Activated naive CD8-positive, alpha-beta T cell treated with anti-CD3 and anti-CD28 coated beads, Interleukin-2, amount 50 U/mL, for 24 hours (primary cell): Measurements from ENCODE around the gene CYB561D1.

ENCODE experiments used
- ATAC-seq: fragments of 150-1000 bp; cut with Tn5 transposase; one replicate; pipeline ENCODE4 v1.10.0; 2021
- DNase-seq: peaks from one replicate; pipeline ENCODE4 v3.0.0; 2021
- H3K27ac Mint-ChIP-seq: one replicate; pipeline ENCODE4 v1.8.0; 2021; ENCODE audit warnings: mild to moderate bottlenecking, mixed read lengths
- H3K27me3 Mint-ChIP-seq: one replicate; pipeline ENCODE4 v1.8.0; 2021; ENCODE audit warnings: mixed read lengths
- H3K36me3 Mint-ChIP-seq: one replicate; pipeline ENCODE4 v1.8.0; 2021; ENCODE audit warnings: low read depth, mixed read lengths
- H3K4me1 Mint-ChIP-seq: one replicate; pipeline ENCODE4 v1.8.0; 2021; ENCODE audit warnings: mixed read lengths
- H3K4me3 Mint-ChIP-seq: one replicate; pipeline ENCODE4 v1.8.0; 2021; ENCODE audit warnings: mild to moderate bottlenecking, moderate library complexity, mixed read lengths
- H3K9me3 Mint-ChIP-seq: one replicate; pipeline ENCODE4 v1.8.0; 2021; ENCODE audit warnings: mixed read lengths

CYB561D1 gene

DNA sequence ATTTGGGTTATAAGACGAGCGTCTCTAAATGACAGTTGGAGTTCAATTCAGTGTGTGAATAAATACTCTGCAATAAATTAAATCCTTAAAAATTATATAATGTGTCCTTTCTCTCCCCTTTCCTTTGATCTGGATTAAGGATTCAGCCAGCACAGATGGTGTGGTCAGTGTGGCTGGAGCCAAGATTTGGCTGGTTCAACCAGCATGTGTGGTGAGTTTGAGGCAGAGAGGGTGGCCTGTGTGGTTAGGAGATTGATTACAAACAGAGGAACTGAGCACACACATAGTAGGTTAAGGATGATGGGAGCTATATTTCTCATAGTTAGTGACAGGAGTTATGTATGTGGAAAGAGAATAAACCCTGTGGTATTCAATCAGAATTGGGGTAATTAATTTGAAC is 29.8 kb downstream of the CYB561D1 start:
- Mint-ChIP-seq H3K27me3 (no peaks in the 10 kb centered on the region), H3K27ac (no peak overlapping the region), H3K9me3 (no peaks in the 10 kb centered on the region), H3K4me1 (no peaks in the 10 kb centered on the region), H3K4me3 (no peak overlapping the region), H3K36me3 (no peaks in the 10 kb centered on the region)
- DNase-seq: no peak
- no peak for ATAC-seq

DNA sequence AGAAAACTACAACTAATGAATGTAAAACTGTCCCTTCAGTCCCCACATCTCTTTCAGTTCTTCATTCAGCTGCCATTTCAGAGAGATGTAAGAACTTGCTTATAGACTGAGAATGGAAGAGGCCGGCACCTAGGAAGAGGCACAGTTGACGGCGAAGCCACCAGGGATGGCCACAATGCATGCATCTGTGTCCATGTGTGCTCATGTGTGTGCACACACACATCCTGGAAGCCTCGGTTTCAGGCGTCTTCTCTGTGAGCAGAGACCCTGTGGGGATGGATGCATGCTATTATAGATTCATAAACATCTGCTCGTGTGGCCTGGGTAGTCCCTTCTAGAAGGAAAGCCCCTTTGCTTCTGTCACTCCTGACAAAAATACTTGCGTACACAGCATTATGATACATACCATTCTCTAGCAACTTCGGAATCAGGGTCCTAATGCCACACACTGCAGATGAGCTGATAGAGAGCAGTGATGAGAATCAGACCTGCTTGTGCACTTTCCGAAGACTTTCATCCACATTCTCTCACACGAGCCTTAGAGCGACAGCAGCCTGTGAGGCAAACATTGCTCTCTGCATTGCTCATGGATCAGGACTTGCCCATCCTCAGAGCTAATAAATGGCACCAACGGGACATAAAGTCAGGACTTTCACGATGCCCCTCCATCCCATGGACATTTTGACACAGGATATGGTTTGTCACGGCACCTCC is 33.4 kb downstream of the CYB561D1 start:
- ATAC-seq (no peak), DNase-seq (no peak)
- H3K4me3 Mint-ChIP-seq: no peak overlapping the region
- no peak overlapping the region for H3K27ac Mint-ChIP-seq
- H3K4me1 Mint-ChIP-seq: peaks cover 14% of the 10 kb centered on the region
- no peaks in the 10 kb centered on the region for H3K9me3 Mint-ChIP-seq
- no peaks in the 10 kb centered on the region for H3K27me3 Mint-ChIP-seq
- H3K36me3 Mint-ChIP-seq: no peaks in the 10 kb centered on the region

DNA sequence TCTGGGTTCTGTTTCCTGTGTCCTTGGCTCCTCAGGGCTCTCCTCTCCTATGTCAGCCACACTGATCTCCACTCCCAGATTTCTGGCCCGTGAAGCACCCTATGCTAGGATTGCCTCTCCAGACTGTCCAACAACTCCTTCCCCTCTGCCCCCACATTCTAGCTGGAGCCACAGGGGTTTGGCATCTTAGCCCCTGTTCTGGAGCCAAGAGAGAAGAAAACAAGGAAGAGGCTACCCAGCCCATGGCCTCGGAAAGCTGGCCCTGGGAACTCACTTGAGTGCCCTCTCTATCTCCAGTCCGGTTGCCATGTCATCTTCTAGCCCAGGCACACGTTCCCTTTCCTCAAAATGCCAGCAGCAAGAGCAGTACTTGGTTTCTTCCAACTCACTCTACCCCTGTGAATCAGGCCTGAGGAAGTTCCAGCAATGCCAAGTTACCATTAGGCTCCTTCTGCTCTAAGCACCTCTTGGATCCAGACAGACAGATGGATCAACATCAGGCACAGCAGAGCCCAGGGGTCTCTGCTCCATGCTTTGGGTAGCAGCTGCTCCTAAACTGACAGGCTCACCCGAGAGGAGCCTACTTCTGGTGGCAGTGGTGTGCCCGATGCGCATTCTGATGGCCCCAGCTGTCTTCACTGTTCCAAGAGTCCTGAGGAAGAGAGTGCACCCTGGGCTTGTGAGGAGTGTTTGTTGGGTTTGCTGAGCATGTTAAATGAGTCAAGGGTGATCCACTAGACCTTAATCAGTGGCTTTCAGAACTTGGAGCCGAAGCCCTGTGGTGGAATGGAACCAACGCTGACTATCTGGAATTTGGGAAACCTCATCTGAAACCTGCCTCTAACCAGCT is 34.2 kb downstream of the CYB561D1 start:
- no peaks in the 10 kb centered on the region for H3K9me3 Mint-ChIP-seq
- no peak for ATAC-seq
- peaks cover 20% of the 10 kb centered on the region for H3K4me1 Mint-ChIP-seq

DNA sequence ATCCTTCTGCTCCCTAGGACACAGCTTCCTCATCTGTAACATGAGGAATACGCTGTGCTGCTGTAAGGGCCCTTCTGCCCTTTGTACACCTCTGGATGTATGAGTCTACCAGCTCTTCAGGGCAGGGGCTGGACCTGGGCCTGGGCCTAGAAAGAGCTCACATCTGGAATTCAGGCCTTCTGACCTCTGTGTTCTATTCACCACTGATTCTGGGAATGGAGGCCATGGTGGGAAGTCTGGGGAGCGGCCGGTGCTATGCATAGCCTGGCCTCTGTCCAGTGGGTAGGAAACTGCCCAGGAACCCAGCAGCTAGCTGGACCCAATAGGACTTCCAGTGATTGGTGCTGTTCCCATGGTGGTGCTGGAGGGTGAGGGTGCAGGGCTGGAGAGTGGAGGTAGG is 34.8 kb downstream of the CYB561D1 start:
- DNase-seq: no peak
- Mint-ChIP-seq H3K4me1 (peaks cover 20% of the 10 kb centered on the region), H3K9me3 (no peaks in the 10 kb centered on the region), H3K27me3 (no peaks in the 10 kb centered on the region), H3K4me3 (no peak overlapping the region), H3K27ac (no peak overlapping the region), H3K36me3 (no peaks in the 10 kb centered on the region)
- no peak for ATAC-seq

More for the DNA sequence above, 34.2 kb downstream of the CYB561D1 start:
- H3K27ac Mint-ChIP-seq: no peak overlapping the region
- no peaks in the 10 kb centered on the region for H3K36me3 Mint-ChIP-seq
- no peak overlapping the region for H3K4me3 Mint-ChIP-seq
- no peaks in the 10 kb centered on the region for H3K27me3 Mint-ChIP-seq
- DNase-seq: no peak

DNA sequence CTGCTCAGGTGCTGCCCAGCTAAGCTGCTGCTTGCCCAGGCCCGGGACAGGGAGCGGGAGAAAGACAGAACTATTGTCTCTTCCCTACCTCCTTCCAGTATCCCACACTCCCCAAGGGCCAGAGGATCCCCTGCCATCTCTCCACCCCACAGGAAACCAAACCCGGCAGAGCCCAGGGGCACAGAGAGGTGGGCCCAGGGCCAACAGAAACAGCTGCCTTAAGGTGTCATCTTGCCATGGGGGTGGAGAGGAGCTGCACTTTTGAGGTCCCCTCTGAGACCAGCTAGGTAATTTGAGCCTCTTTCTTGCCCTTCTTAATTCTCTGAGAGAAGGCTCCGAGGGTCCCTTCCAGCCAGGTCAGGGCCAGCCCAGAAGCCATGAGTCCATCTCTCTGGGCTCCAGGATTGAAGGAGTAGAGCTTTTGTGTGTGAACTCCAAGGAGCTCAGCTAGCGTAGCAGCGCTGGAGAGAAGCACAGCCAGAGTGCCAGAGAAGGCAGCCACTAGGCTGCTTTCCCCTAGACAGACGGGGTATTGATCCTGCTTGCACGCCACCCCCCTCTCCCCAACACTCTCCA is 36.1 kb downstream of the CYB561D1 start:
- Mint-ChIP-seq H3K4me1 (peaks cover 20% of the 10 kb centered on the region), H3K27ac (no peak overlapping the region), H3K9me3 (no peaks in the 10 kb centered on the region), H3K4me3 (no peak overlapping the region), H3K27me3 (no peaks in the 10 kb centered on the region), H3K36me3 (no peaks in the 10 kb centered on the region)
- DNase-seq (no peak), ATAC-seq (no peak)

DNA sequence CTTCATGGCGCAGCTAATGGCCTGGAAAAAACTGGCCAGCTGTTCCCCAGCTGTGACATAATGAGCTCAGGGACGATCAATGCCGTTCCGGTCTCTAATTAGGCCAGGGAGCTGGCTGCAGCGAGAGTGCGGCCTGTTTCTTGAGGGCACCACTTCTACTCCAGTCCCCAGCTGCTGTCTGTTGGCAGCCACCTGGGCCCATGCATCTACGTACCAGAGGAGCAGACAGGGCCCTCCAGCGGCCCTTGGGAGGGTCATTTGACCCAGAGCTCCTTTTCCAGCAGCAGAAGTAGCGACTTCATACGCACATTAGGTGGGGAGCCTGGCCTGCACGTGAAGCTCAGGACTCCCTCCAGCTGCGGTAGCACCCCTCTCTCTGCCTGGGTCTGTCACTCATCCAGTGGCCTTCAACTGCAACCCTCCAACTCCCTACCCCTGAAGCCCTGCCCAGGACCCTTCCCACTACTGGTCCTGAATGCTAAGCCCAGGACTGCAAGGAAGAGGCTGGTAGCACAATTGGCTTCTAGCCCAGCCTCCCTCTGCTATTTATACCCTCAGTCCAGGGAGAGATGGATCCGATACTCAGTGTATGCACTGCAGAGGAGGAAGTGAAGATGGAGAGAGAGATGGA is 36.7 kb downstream of the CYB561D1 start:
- H3K9me3 Mint-ChIP-seq: no peaks in the 10 kb centered on the region
- H3K27me3 Mint-ChIP-seq: no peaks in the 10 kb centered on the region
- H3K4me3 Mint-ChIP-seq: no peak overlapping the region
- ATAC-seq (no peak), DNase-seq (no peak)
- no peaks in the 10 kb centered on the region for H3K36me3 Mint-ChIP-seq
- H3K4me1 Mint-ChIP-seq: peaks cover 20% of the 10 kb centered on the region
- H3K27ac Mint-ChIP-seq: no peak overlapping the region

DNA sequence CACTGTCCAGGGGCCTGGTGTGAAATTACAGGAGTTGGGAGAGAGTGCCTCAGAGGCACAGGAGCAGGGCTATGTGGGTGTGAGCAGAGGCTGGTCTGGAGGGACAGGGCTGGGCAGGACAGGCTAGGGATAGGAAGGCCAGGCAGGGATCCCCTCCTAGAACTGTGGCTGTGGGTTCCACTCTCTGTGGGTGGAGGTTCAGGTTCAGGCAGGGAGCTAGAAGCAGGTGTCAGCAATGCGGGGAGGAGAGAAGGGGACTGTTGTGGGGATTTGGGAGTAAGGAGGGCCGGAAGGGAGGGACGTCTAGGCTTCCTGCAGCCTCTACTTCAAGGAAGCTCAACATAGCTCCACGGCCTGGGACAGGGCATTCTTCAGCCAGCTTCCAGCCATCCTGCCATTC is 37.5 kb downstream of the CYB561D1 start:
- Mint-ChIP-seq H3K36me3 (no peaks in the 10 kb centered on the region), H3K4me3 (no peak overlapping the region), H3K27ac (peak overlapping the region; percentile 43), H3K4me1 (peaks cover 20% of the 10 kb centered on the region), H3K9me3 (no peaks in the 10 kb centered on the region), H3K27me3 (no peaks in the 10 kb centered on the region)
- ATAC-seq (no peak), DNase-seq (no peak)

DNA sequence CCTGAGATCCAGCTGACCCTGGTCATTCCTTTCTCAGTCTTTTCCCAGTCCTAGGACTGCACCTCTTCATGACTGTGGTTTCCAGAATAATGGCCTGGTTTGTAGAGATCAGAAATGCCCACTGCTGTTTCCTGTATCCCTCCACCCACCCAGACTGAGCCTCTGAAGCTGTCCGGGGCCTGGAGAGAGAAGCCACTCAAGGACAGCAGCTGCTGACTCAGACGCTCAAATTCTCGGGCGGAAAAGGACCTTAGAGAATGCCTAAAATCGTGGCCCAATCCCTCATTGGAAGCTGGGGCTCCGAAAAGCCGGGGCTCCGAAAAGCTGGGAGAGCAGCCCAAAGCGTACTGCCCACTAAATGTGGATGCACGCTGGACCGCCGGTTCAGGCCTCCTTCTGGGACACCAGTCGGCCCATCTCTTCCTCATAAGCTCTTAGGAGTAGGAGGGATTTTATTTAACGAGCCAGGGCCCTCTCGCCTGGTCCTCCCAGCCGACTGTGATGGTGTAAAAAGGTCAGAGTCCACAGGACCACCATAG is 38.0 kb downstream of the CYB561D1 start:
- H3K27ac Mint-ChIP-seq: no peak overlapping the region
- no peaks in the 10 kb centered on the region for H3K36me3 Mint-ChIP-seq
- H3K9me3 Mint-ChIP-seq: no peaks in the 10 kb centered on the region
- DNase-seq (no peak), ATAC-seq (no peak)
- no peaks in the 10 kb centered on the region for H3K27me3 Mint-ChIP-seq
- no peak overlapping the region for H3K4me3 Mint-ChIP-seq
- peaks cover 20% of the 10 kb centered on the region for H3K4me1 Mint-ChIP-seq

DNA sequence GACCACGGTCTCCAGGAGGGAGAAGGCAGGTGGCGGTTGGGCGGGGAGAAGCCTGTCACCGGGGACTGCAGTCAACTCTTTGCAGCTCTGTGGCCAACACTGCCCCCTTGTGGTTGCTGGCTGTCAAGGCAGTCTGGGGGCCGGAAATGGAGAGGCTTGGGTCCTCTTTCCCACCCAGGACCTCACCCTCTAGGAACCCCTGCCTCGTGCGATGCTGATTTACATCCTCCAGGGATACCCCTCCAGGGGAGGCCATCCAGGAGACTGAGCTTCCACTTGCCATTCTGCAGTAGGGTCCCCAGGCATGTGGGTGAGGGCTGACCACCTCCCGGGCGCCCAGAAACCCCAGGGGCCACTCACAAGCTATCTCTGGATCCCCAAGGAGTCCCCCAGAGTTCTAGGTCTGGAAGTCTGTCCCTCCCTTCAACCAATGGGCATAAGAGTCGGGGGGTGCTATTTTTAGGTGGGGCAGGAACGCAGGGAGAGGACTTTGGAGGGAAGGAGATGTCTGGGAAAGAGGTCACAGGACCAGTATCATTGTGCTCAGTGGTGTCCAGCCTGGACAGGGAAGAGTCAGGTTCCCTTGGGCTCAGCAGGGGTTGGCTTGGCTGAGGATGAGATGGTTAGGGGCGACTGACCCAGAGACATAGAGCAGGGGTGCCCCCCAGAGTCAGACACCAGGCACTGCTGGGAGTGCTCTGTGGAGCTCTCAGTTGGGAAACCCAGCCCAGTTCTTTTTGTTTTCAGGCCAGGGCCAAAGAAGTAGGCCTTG is 38.7 kb downstream of the CYB561D1 start:
- ATAC-seq (peak; percentile 90), DNase-seq (peak; percentile 93)
- peaks cover 20% of the 10 kb centered on the region for H3K4me1 Mint-ChIP-seq
- H3K27me3 Mint-ChIP-seq: no peaks in the 10 kb centered on the region
- no peaks in the 10 kb centered on the region for H3K36me3 Mint-ChIP-seq
- no peaks in the 10 kb centered on the region for H3K9me3 Mint-ChIP-seq
- H3K4me3 Mint-ChIP-seq: peak overlapping the region; percentile 45
- H3K27ac Mint-ChIP-seq: peak overlapping the region; percentile 82

DNA sequence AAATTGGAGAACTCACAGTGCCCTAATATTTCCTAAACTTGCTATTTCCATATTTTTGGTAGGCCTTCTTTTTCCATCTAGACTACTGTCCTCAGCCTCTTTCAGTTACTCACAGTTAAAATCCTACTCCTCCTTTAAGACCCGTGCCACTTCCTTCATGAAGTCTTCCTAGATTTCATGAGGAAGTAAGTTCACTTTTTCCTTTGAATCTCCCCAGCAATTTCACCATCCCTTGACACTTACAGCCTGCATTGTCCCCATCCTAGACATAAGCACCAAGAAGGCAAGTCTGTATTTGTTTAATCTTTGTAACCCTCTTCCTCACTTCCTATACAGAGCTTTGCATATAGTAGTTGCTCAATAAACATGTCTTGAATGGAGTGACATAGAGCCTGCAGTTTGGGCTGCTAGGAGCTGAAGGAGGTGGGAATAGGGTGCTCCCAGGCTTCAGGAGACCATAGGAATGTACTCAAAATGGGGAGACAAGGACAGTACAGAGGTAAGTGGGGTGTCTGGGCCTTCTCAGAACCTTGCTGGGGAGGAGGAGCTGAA is 40.5 kb downstream of the CYB561D1 start:
- Mint-ChIP-seq H3K4me3 (no peak overlapping the region), H3K27me3 (no peaks in the 10 kb centered on the region), H3K9me3 (no peaks in the 10 kb centered on the region), H3K4me1 (peaks cover 20% of the 10 kb centered on the region), H3K36me3 (no peaks in the 10 kb centered on the region), H3K27ac (no peak overlapping the region)
- ATAC-seq: no peak
- DNase-seq: no peak

DNA sequence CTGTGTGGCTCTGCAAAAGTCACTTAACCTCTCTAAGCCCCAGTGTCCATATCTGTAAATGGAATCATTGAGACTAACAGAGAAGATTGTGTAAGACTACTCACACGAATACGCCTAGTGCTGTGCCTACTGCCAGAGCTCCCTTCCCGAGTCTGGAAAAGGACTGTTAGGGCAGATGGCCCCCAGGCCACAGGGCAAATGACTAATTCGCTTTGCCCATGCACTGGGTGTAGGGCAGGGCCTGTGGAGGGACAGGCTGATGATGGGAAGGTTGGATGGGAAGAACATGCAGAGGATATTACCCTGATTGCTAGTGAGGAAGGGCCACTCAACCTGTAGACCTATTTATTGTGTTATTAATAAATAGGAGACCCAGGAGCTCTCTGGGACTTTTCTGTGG is 41.6 kb downstream of the CYB561D1 start:
- H3K36me3 Mint-ChIP-seq: no peaks in the 10 kb centered on the region
- ATAC-seq (no peak), DNase-seq (no peak)
- no peaks in the 10 kb centered on the region for H3K27me3 Mint-ChIP-seq
- H3K4me1 Mint-ChIP-seq: peaks cover 20% of the 10 kb centered on the region
- no peak overlapping the region for H3K27ac Mint-ChIP-seq
- H3K9me3 Mint-ChIP-seq: no peaks in the 10 kb centered on the region
- no peak overlapping the region for H3K4me3 Mint-ChIP-seq

DNA sequence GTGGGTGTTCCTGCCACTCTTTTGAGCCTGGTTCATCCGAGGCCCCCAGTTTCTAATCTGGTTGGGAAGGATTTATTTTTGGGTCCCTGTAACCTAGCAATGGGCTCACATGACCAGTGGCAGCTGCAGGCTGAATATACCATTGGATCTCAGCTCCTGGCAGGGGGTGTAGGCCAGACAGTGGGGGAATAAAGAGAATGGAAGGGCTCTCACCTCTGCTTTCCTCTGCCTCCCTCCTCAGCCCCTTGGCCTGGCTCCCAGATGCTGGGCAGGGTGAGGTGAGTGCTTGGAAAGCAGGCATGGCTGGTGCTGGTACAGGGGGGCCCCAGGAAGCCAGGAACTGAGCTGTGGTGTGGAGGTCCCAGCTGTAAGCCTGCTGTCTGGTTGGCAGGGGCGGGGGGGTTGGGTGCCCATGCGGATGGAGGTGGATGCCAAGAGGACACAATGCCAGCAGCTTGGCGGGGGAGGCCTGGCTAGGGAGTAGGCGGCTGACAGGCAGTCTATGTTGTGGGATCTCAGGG is 42.1 kb downstream of the CYB561D1 start:
- Mint-ChIP-seq H3K27me3 (no peaks in the 10 kb centered on the region), H3K36me3 (no peaks in the 10 kb centered on the region), H3K27ac (no peak overlapping the region), H3K9me3 (no peaks in the 10 kb centered on the region), H3K4me3 (no peak overlapping the region), H3K4me1 (peaks cover 17% of the 10 kb centered on the region)
- DNase-seq: no peak
- no peak for ATAC-seq

DNA sequence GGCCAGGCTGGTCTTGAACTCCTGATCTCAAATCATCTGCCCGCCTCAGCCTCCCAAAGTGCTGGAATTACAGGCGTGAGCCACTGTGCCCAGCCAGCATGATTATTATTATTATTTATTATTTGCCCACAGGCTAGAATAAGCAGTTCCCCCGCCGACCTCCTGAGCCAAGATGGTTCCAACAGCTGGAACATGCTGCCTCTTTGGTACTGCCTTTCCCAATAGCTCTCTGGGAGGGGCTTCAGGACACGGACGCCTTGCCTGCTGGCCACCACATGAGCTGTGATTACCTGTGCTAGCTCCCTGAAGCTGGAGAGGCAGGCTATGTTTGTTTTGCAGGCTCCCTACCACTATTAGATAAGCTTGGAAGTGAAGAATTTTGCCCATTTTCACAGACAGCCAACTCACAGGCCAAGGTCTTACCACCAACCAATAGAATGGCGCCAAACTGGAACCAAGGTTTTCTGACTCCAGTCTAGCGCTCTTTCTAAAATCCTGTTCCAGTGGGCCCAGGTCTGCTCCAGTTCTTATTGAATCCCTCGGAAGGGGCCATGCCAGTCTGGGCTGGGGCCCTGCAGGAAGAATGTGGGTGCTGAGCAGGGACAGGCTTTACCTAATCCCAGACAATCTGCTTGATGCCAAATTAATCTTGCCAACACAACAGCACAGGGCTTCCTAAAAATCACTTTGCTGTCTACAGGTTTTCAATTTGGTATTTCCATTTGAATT is 43.7 kb downstream of the CYB561D1 start:
- ATAC-seq (no peak), DNase-seq (no peak)
- Mint-ChIP-seq H3K27me3 (no peaks in the 10 kb centered on the region), H3K4me1 (peaks cover 3% of the 10 kb centered on the region), H3K9me3 (no peaks in the 10 kb centered on the region), H3K27ac (no peak overlapping the region), H3K36me3 (no peaks in the 10 kb centered on the region), H3K4me3 (no peak overlapping the region)
